ENCODE measurements around the gene COL6A2. TPM values are rescaled to one million over a fixed set of nuclear protein-coding genes. Genes with fewer than 3 reads are reported as not detected.
A peak's percentile ranks its signal among the peaks of the same experiment; 100 is the strongest.

The COL6A2 gene
- total and polyA plus RNA-seq, 2 of the 4 experiments (the other 2 are of a cell fraction), result 208 to 1,065 TPM

GRCh38 chr21:46112725-46113215 is 14.9 kb downstream of the COL6A2 start:
- Histone ChIP-seq H3K4me2 (ENCODE audit: low read depth, low read length) (no peak overlapping the region), H3K4me1 (ENCODE audit: control insufficient read depth, insufficient read depth, low read length) (peaks cover 2% of the 10 kb centered on the region; the same call in 1 of the 2 replicates), H3K14ac (replicated peaks; ENCODE audit: low read depth, low read length) (no peak overlapping the region), H3K27ac (ENCODE audit: insufficient read depth, low read length) (no peak overlapping the region), H3K79me1 (ENCODE audit: low read depth in 1 of 2, low read length in 2 of 2) (peaks cover 24 to 74% of the 10 kb centered on the region in 2 experiments), H3K18ac (ENCODE audit: low read depth, low read length) (no peak overlapping the region), H3K9me1 (ENCODE audit: insufficient read depth, low read length) (peaks cover 5% of the 10 kb centered on the region; the same call in 1 of the 2 replicates), H3K4ac (ENCODE audit: low read depth, low read length) (no peak overlapping the region), H2AK5ac (ENCODE audit: low read depth, low read length) (no peak overlapping the region), H4K91ac (ENCODE audit: insufficient read depth, low read depth, low read length) (no peak overlapping the region), H4K8ac (ENCODE audit: low read depth in 2 of 2, low read length in 2 of 2) (no peak overlapping the region), H2AK9ac (replicated peaks; ENCODE audit: low read depth, low read length, poor library complexity) (peak overlapping the region; percentile 25), H3K27me3 (ENCODE audit: control insufficient read depth, insufficient read depth, low read length) (no peaks in the 10 kb centered on the region), H3K4me3 (ENCODE audit: insufficient read depth, low read depth, low read length) (no peak overlapping the region), H3K56ac (ENCODE audit: extremely low read depth, insufficient read depth, low read length) (no peak overlapping the region), H2BK5ac (ENCODE audit: low read depth, low read length, poor library complexity, severe bottlenecking) (no peak overlapping the region), H3K36me3 (ENCODE audit: control insufficient read depth, insufficient read depth, low read length) (peaks cover 85% of the 10 kb centered on the region), H3K9ac (ENCODE audit: low read depth, low read length) (no peak overlapping the region), H3K23ac (ENCODE audit: low read depth, low read length) (no peak overlapping the region), H3K9me3 (ENCODE audit: control insufficient read depth, insufficient read depth, low read length) (peaks cover 5% of the 10 kb centered on the region), H4K20me1 (ENCODE audit: insufficient read depth, low read length) (peaks cover 86% of the 10 kb centered on the region), H2AFZ (replicated peaks; ENCODE audit: low read length, poor library complexity) (peak overlapping the region; percentile 32), H4K5ac (ENCODE audit: low read depth, low read length) (no peak overlapping the region), H2BK120ac (ENCODE audit: low read depth, low read length) (no peak overlapping the region), H2BK15ac (ENCODE audit: low read depth, low read length) (no peak overlapping the region), H2BK20ac (ENCODE audit: low read depth, low read length) (no peak overlapping the region)
- TF ChIP-seq RAD21 (IDR thresholded peaks at IDR 0.05; ENCODE audit: low read length) (no peak), MAFK (IDR thresholded peaks at IDR 0.05; ENCODE audit: low read depth, low read length) (no peak), CEBPB (IDR thresholded peaks at IDR 0.05; ENCODE audit: low read depth, low read length) (no peak), CHD1 (IDR thresholded peaks at IDR 0.05; ENCODE audit: low read depth, low read length) (no peak)
- intact Hi-C loops (cut with micrococcal nuclease) (no loop called here), in situ Hi-C loops (cut with MboI; ENCODE audit: low sequenced_read_pairs) (no loop called here), dilution Hi-C loops (cut with HindIII; ENCODE audit: low sequenced_read_pairs, unreplicated experiment) (no loop called here)
- BruUV-seq (replicated peaks), result no TSS peak
- 98% methylated on average over 8 of the region's 20 CpGs; no CpG with 5 or more reads in 1 of the 2 experiments for WGBS, 2 experiments (ENCODE audit: extremely low coverage in 2 of 2, insufficient read length in 1 of 2)
- ChIA-PET POLR2A (ENCODE audit: unreplicated experiment) (no interaction called here), CTCF (no interaction called here)
- DNase-seq, result no peak
- ATAC-seq (ENCODE audit: low read depth), result no peak
